Gastroesophageal sphincter (tissue), 4 donors: ENCODE data around the gene ZNF616. TPM values are rescaled to one million over a fixed set of nuclear protein-coding genes. Genes with fewer than 3 reads are reported as not detected.

Source experiments
- ATAC-seq: fragments of 150-250 bp; one replicate; pipeline ENCODE4 v1.9.1; 2016; ENCODE audit warnings: mild to moderate bottlenecking, moderate library complexity
- H3K27ac ChIP-seq, 4 donors: fragments of 200-600 bp; sonication (generic) in 3 of 4; 1 replicate in 3 of 4; 2 replicates in 1 of 4; pipeline ENCODE4 v1.5.1; 2016 to 2019
- H3K27me3 ChIP-seq: fragments of 200-600 bp; sonication (generic); one replicate; pipeline ENCODE4 v1.5.1; 2019
- H3K36me3 ChIP-seq, 2 donors: fragments of 200-600 bp; sonication (generic); one replicate each; pipeline ENCODE4 v1.5.1; 2019; ENCODE audit warnings: control low read depth in 1 of 2
- H3K4me1 ChIP-seq, 3 donors: fragments of 200-600 bp; sonication (generic); 1 replicate in 2 of 3; 2 replicates in 1 of 3; pipeline ENCODE4 v1.5.1; 2016 to 2019; ENCODE audit warnings: control low read depth in 2 of 3
- H3K4me3 ChIP-seq, 2 donors: fragments of 200-600 bp; sonication (generic); one replicate each; pipeline ENCODE4 v1.5.1; 2019; ENCODE audit warnings: mild to moderate bottlenecking in 1 of 2, moderate library complexity in 1 of 2
- H3K9me3 ChIP-seq, 3 donors: fragments of 200-600 bp; sonication (generic); one replicate each; pipeline ENCODE4 v1.5.1; 2017 to 2019; ENCODE audit warnings: control low read depth in 2 of 3
- CTCF ChIP-seq, 4 experiments: fragments of 200-600 bp in 2 of 4; fragments of 450-650 bp in 2 of 4; sonication (generic) in 1 of 4; IDR thresholded peaks; one replicate each; pipeline ENCODE4 v1.5.1; 2017 to 2019; ENCODE audit warnings: antibody characterized with exemption in 4 of 4, mild to moderate bottlenecking in 2 of 4, moderate library complexity in 2 of 4
- EP300 ChIP-seq: sonication (generic); formaldehyde crosslinking; IDR thresholded peaks from one replicate; pipeline ENCODE4 v1.6.1; 2017; ENCODE audit warnings: antibody characterized with exemption, mild to moderate bottlenecking
- POLR2A ChIP-seq, 2 donors: fragments of 450-650 bp; IDR thresholded peaks; one replicate each; pipeline ENCODE4 v1.6.1; 2017; ENCODE audit warnings: antibody characterized with exemption in 2 of 2, mild to moderate bottlenecking in 2 of 2, moderate library complexity in 1 of 2
- POLR2AphosphoS5 ChIP-seq: sonication (generic); formaldehyde crosslinking; IDR thresholded peaks from one replicate; pipeline ENCODE4 v1.6.1; 2017; ENCODE audit warnings: antibody characterized with exemption
- WGBS, 2 donors: methylation state at CpG; one replicate each; pipeline ENCODE4 v1.1.5; 2018; ENCODE audit warnings: low coverage in 1 of 2; 5-methylcytosine and 5-hydroxymethylcytosine counted together
- total RNA-seq, 4 donors: library from RNA; depleted of rRNA; stranded (reverse); fragments of >200 nt; gene quantifications; one replicate each; pipeline ENCODE4 v1.1.0, GENCODE V29; 2016

Gene ZNF616
- total RNA-seq, 4 donors from 2014 or later: 4.0 to 11.2 (median 5.8) TPM

GRCh38 chr19:52086481-52086880, 53.3 kb downstream of the ZNF616 start:
- H3K36me3 ChIP-seq: peaks cover 0 to 100% of the 10 kb centered on the region in 2 donors
- H3K27ac ChIP-seq: no peak overlapping the region
- H3K9me3 ChIP-seq: peaks cover 0 to 4% (median 0%) of the 10 kb centered on the region in 3 donors
- ATAC-seq: no peak
- H3K4me3 ChIP-seq: no peak overlapping the region
- H3K27me3 ChIP-seq: no peaks in the 10 kb centered on the region
- TF ChIP-seq POLR2AphosphoS5 (no peak), CTCF (IDR thresholded peaks at IDR 0.05) (no peak), POLR2A (IDR thresholded peaks at IDR 0.05) (no peak), EP300 (no peak)
- peaks cover 0 to 5% (median 0%) of the 10 kb centered on the region in 3 donors for H3K4me1 ChIP-seq

GRCh38 chr19:52070496-52070895, 69.2 kb downstream of the ZNF616 start:
- Histone ChIP-seq H3K4me3 (no peak overlapping the region), H3K27ac (no peak overlapping the region), H3K4me1 (no peaks in the 10 kb centered on the region), H3K36me3 (peaks cover 30 to 98% of the 10 kb centered on the region in 2 donors), H3K9me3 (peaks cover 0 to 92% (median 2%) of the 10 kb centered on the region in 3 donors), H3K27me3 (no peaks in the 10 kb centered on the region)
- TF ChIP-seq CTCF (IDR thresholded peaks at IDR 0.05) (no peak), POLR2AphosphoS5 (no peak), EP300 (no peak), POLR2A (IDR thresholded peaks at IDR 0.05) (no peak)
- 95 to 100% methylated on average over 3 to 5 of the region's 5 CpGs for WGBS, 2 donors
- no peak for ATAC-seq

- H3K27me3 ChIP-seq: no peaks in the 10 kb centered on the region
- peaks cover 23 to 98% of the 10 kb centered on the region in 2 donors for H3K36me3 ChIP-seq
- TF ChIP-seq CTCF (IDR thresholded peaks at IDR 0.05) (no peak), EP300 (no peak), POLR2AphosphoS5 (no peak), POLR2A (IDR thresholded peaks at IDR 0.05) (no peak)
- peaks cover 0 to 92% (median 2%) of the 10 kb centered on the region in 3 donors for H3K9me3 ChIP-seq
- no peak overlapping the region for H3K4me3 ChIP-seq
- H3K4me1 ChIP-seq: no peaks in the 10 kb centered on the region
- H3K27ac ChIP-seq: no peak overlapping the region
- WGBS, 2 donors: 83 to 100% methylated on average over 1 to 2 of the region's 2 CpGs
- ATAC-seq: no peak
Measured at GRCh38 chr19:52069653-52070052, 70.1 kb downstream of the ZNF616 start.

GRCh38 chr19:52066258-52066863, 73.4 kb downstream of the ZNF616 start:
- WGBS, 2 donors: 95 to 96% methylated on average over 3 to 6 of the region's 6 CpGs
- peaks cover 0 to 97% (median 3%) of the 10 kb centered on the region in 3 donors for H3K9me3 ChIP-seq
- peaks cover 22 to 96% of the 10 kb centered on the region in 2 donors for H3K36me3 ChIP-seq

More at GRCh38 chr19:52066258-52066863, 73.4 kb downstream of the ZNF616 start:
- Histone ChIP-seq H3K27me3 (no peaks in the 10 kb centered on the region), H3K4me3 (no peak overlapping the region), H3K4me1 (no peaks in the 10 kb centered on the region), H3K27ac (no peak overlapping the region)
- no peak for TF ChIP-seq CTCF (IDR thresholded peaks at IDR 0.05)
- TF ChIP-seq EP300: no peak
- TF ChIP-seq POLR2AphosphoS5: no peak
- no peak for TF ChIP-seq POLR2A (IDR thresholded peaks at IDR 0.05)
- no peak for ATAC-seq
